Duodenal mucosa (tissue), 2 donors: Measurements from ENCODE around the gene EXOC6B.

Experiments used
- H3K27ac ChIP-seq: one replicate; pipeline ENCODE4 v1.7.0; 2013; ENCODE audit warnings: low read depth, low read length
- H3K27me3 ChIP-seq, 2 donors: one replicate each; pipeline ENCODE4 v1.7.0; 2013; ENCODE audit warnings: low read length in 2 of 2, control low read depth in 1 of 2; ENCODE audit not compliant: insufficient read depth in 2 of 2, control insufficient read depth in 1 of 2
- H3K36me3 ChIP-seq, 2 donors: one replicate each; pipeline ENCODE4 v1.7.0; 2013; ENCODE audit warnings: low read length in 2 of 2, control low read depth in 1 of 2; ENCODE audit not compliant: insufficient read depth in 2 of 2, control insufficient read depth in 1 of 2
- H3K4me1 ChIP-seq, 2 donors: one replicate each; pipeline ENCODE4 v1.7.0; 2013; ENCODE audit warnings: low read length in 2 of 2, control low read depth in 1 of 2; ENCODE audit not compliant: insufficient read depth in 2 of 2, control insufficient read depth in 1 of 2
- H3K4me3 ChIP-seq, 2 donors: one replicate each; pipeline ENCODE4 v1.7.0; 2013; ENCODE audit warnings: low read length in 2 of 2, low read depth in 1 of 2
- H3K9ac ChIP-seq, 2 donors: one replicate each; pipeline ENCODE4 v1.7.0; 2013; ENCODE audit warnings: low read length in 2 of 2, low read depth in 1 of 2
- H3K9me3 ChIP-seq, 2 donors: one replicate each; pipeline ENCODE4 v1.7.0; 2013; ENCODE audit warnings: low read length in 2 of 2, control low read depth in 1 of 2; ENCODE audit not compliant: control insufficient read depth in 1 of 2

EXOC6B gene

DNA sequence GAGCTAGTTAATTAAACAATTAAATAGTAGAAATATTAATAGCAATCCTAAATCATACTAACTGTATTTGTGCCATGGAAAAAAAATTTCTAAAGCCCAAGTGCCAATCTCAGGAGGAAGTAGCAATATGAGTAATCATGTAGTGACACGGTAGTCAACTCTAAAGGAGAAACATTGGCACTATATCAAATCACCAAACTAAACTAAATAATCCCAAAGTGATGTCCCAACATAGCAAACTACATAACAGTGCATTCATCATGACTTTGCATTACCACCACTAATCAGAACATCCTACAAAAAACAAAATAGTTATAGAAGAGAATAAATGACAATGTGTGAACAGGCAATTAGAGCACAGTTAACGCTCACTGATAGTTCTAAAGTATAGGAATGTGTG, 195.1 kb downstream of the EXOC6B start:
- no peaks in the 10 kb centered on the region for H3K36me3 ChIP-seq
- no peaks in the 10 kb centered on the region for H3K4me1 ChIP-seq
- H3K9ac ChIP-seq = no peak overlapping the region
- no peaks in the 10 kb centered on the region for H3K9me3 ChIP-seq
- no peaks in the 10 kb centered on the region for H3K27me3 ChIP-seq
- no peak overlapping the region for H3K27ac ChIP-seq
- H3K4me3 ChIP-seq = no peak overlapping the region

DNA sequence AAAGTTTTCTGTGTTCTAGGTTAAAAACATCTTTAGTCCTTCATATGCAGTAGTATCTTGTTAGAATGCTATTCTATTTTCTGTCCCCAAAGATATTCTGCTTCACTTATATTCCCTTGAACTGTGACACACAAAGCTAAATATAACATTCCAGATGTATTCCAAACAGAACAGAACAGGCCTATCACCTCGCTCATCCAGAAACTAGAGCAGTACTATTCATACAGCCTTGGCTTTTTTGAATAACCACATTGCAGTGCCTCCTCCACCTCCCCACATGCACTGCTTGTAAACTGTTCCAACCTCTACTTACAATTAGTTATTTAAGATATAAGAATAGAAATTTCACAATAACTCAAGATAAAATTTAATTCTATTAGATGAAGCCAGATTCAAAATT, 196.8 kb downstream of the EXOC6B start:
- H3K4me3 ChIP-seq = no peak overlapping the region
- no peaks in the 10 kb centered on the region for H3K36me3 ChIP-seq
- no peaks in the 10 kb centered on the region for H3K27me3 ChIP-seq
- no peaks in the 10 kb centered on the region for H3K4me1 ChIP-seq
- no peaks in the 10 kb centered on the region for H3K9me3 ChIP-seq
- H3K27ac ChIP-seq = no peak overlapping the region
- H3K9ac ChIP-seq = no peak overlapping the region

DNA sequence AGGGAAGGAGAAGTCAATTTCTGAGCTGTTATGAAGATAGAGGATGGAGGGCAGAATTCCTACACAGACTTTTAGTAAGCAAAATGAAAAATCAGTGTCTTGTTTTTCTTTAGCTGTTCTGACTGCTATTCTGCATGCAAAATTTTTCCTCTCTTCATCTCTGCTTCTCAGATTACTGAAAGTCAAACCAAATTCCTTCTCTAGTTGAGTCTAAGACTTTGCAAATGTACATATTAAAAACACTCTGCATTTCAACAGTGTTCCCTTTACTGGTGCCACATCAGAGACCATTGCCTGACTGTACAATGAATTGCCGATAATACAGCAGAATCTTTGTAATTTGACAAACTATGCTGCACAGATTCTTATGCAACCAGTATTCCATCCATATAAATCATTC, 198.8 kb downstream of the EXOC6B start:
- no peaks in the 10 kb centered on the region for H3K9me3 ChIP-seq

DNA sequence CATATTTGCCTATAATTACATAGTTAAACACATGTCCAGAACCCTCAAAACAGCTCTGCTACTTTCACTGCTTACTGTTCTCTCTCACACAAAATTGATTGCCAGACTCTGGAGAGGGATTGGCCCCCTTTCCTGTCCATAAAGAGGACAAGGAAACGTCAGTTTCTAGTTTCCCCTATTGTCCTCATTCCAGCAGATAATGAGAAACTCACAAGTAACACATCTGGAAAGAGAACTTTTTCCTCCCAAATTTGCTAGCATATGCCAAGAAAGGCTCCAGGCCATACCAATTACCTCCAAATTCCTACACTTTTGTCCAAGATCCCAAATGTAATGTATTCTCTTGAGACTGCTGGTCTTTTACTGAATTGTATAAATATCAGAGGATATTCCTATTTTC, 200.5 kb downstream of the EXOC6B start:
- H3K9ac ChIP-seq = no peak overlapping the region
- H3K4me1 ChIP-seq = no peaks in the 10 kb centered on the region
- H3K4me3 ChIP-seq = no peak overlapping the region
- no peaks in the 10 kb centered on the region for H3K27me3 ChIP-seq
- no peak overlapping the region for H3K27ac ChIP-seq
- no peaks in the 10 kb centered on the region for H3K36me3 ChIP-seq
- H3K9me3 ChIP-seq = no peaks in the 10 kb centered on the region

More for the DNA sequence above, 198.8 kb downstream of the EXOC6B start:
- Histone ChIP-seq H3K36me3 (no peaks in the 10 kb centered on the region), H3K4me1 (no peaks in the 10 kb centered on the region), H3K9ac (no peak overlapping the region), H3K27me3 (no peaks in the 10 kb centered on the region), H3K4me3 (no peak overlapping the region), H3K27ac (no peak overlapping the region)

DNA sequence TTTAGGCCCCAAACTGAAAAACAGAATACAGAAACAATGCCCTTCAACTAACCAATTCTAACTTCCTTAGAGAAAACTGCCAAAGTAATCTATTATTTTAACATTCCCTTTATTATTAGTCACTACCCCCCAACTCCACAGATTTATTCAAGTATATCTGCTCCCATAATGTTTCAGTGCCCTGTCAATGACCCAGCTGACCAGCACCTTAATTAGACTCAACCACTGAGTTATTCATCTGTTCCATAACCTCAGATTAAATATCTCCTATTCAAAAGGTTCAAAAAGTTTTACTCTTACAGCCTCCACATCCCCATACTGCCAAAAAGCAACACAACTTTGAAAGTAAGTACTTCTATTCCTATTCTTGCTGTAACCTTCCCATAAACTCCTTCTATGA, 202.4 kb downstream of the EXOC6B start:
- Histone ChIP-seq H3K36me3 (no peaks in the 10 kb centered on the region), H3K27ac (no peak overlapping the region), H3K27me3 (no peaks in the 10 kb centered on the region), H3K9ac (no peak overlapping the region), H3K4me3 (no peak overlapping the region), H3K4me1 (no peaks in the 10 kb centered on the region), H3K9me3 (no peaks in the 10 kb centered on the region)

DNA sequence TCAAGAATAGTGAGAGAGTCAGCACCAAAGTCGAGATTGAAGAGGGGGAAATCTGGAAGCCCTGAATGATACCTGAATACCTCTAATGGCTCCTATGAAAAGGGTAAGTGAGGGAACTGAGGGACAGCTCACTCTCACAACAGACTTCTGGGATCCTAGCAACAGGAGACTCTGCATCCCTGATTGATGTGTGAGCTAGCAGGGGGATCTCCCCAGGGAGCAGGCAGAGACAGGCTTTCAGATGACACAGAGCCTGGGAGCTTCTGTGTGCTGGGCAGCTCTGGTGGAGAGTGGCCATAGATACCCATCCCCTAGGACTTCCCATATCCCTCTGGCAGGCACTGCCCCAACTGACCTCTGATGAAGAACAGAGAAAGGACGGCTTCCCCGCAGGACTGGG, 206.2 kb downstream of the EXOC6B start:
- H3K4me1 ChIP-seq = no peaks in the 10 kb centered on the region
- H3K9me3 ChIP-seq = peaks cover 0 to 3% of the 10 kb centered on the region in 2 donors
- H3K4me3 ChIP-seq = no peak overlapping the region
- H3K27ac ChIP-seq = no peak overlapping the region
- H3K36me3 ChIP-seq = no peaks in the 10 kb centered on the region
- no peaks in the 10 kb centered on the region for H3K27me3 ChIP-seq
- no peak overlapping the region for H3K9ac ChIP-seq

DNA sequence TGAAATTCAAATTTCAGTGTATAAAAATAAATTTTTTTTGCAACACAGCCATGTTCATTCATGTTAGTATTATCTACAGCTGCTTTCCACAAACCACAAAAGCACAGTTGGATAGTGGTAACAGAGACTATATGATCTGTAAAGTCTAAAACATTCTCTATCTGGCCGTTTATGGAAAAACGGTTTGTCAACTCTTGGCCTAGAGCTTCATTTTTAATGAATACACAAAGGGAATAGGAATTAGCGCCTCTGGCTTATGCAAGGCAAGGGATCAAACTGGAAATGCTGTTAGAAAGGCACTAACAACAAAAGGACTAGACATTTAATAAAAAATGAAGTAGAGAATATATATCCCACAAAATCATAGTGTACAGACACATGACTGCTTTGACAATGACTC, 211.9 kb downstream of the EXOC6B start:
- Histone ChIP-seq H3K27me3 (no peaks in the 10 kb centered on the region), H3K27ac (no peak overlapping the region), H3K9me3 (peaks cover 0 to 3% of the 10 kb centered on the region in 2 donors), H3K36me3 (no peaks in the 10 kb centered on the region), H3K9ac (no peak overlapping the region), H3K4me1 (no peaks in the 10 kb centered on the region), H3K4me3 (no peak overlapping the region)

DNA sequence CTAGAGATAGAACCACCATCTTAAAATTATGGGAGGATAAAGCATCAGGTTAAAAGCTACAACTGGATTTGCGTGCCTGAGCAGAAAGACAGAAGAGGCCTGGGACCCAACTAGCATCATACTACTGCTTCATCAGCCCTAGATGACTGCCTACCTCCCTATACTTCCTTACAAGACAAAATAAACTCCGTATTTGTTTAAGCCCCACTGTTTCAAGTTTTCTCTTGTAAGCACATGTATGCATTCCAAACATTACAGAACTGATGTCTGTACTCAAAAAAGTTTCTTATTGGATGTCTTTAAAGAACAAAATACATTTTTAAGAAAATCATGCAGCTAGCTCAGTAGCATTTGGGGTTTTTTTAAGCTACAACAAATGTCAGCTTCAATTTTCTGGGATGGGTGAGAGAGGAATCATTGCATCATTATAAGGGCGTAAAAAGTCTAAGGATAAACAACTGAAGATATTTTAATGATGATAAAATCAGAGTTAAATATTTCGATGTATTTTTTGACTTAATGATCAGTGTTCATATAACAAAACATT, 213.1 kb downstream of the EXOC6B start:
- Histone ChIP-seq H3K9me3 (peaks cover 0 to 3% of the 10 kb centered on the region in 2 donors), H3K9ac (no peak overlapping the region), H3K4me1 (no peaks in the 10 kb centered on the region), H3K27ac (no peak overlapping the region), H3K36me3 (no peaks in the 10 kb centered on the region), H3K27me3 (no peaks in the 10 kb centered on the region), H3K4me3 (no peak overlapping the region)

DNA sequence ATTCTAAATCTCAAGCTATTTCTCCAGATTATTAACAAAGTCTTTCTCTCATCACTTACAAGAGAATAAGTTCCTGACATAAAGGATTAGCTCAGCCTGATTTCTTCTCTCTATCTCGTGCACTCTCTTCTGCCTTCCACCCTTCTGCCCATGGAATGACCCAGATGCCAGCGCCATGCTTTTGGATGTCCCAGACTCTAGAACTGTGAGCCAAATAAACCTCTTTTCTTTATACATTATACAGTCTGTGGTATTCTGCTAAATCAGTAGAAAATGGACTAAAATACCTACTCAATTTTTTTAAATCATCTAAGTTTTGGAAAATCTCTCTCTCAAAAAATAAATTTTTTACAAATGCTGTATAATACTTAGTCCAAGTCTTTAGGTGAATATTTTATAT, 218.6 kb downstream of the EXOC6B start:
- H3K4me1 ChIP-seq = no peaks in the 10 kb centered on the region
- H3K9ac ChIP-seq = no peak overlapping the region
- no peaks in the 10 kb centered on the region for H3K27me3 ChIP-seq
- no peaks in the 10 kb centered on the region for H3K9me3 ChIP-seq
- no peak overlapping the region for H3K27ac ChIP-seq
- no peaks in the 10 kb centered on the region for H3K36me3 ChIP-seq
- H3K4me3 ChIP-seq = no peak overlapping the region

DNA sequence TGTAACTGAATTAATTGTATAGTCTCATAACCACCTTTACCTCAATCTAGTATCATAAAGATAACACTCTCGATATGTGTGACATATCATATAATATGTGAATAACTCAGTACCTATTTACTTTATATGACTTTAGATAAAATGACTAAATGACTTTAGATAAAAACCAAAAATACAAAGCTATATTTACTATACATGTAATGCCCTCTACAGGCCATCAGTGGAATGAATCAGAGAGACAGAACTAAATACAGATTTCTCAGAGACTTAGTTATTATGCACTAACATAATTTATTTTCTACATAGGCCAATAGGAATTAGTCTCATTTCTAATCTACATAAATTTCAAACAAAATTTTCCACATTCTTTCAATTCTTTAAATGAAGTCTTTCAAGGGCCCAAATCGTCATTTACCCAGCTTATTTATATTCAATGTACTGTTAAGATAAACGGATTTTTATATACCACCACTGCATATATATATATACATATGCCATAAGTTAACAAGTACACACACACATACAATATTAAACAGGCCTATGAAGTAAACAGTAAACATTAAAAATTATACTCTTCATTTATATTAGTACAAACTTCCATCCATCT, 219.9 kb downstream of the EXOC6B start:
- H3K4me1 ChIP-seq = no peaks in the 10 kb centered on the region
- no peak overlapping the region for H3K9ac ChIP-seq

More for the DNA sequence above, 219.9 kb downstream of the EXOC6B start:
- no peaks in the 10 kb centered on the region for H3K9me3 ChIP-seq
- H3K27ac ChIP-seq = no peak overlapping the region
- no peaks in the 10 kb centered on the region for H3K27me3 ChIP-seq
- H3K36me3 ChIP-seq = no peaks in the 10 kb centered on the region
- no peak overlapping the region for H3K4me3 ChIP-seq
